Measurements from ENCODE around the gene RBMS3. TPM values are rescaled to one million over a fixed set of nuclear protein-coding genes. Genes with fewer than 3 reads are reported as not detected.

The RBMS3 gene
- total RNA-seq, 1 experiment from 2014 or later, result 8.7 TPM

DNA sequence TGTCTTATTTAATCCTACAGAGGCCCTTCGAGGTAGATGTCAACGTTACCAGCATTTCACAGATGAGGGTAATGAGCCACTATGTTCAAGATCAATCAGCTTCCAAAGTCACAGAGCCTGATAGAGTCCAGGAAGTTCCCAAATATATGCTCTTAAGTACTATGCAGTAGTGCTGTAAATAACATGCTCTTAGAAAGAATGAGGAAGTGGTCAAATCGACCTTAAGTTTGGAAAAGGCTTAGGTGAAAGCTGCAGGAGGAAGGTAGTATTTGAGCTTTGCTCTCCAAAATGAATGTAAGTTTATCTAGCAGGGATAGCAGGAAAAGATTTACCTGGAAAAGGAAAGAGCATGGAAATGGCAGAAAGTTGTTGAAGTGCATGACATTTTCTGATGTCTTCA, 234.0 kb downstream of the RBMS3 start (continued):
- no peak for TF ChIP-seq E2F1 (CRISPR knock-in tag; IDR thresholded peaks at IDR 0.05)
- TF ChIP-seq JUN (CRISPR knock-in tag; IDR thresholded peaks at IDR 0.05), result no peak
- no peak for TF ChIP-seq ATF3 (CRISPR knock-in tag; conservative IDR thresholded peaks at IDR 0.05)
- no peak for TF ChIP-seq ZNF263 (CRISPR knock-in tag; IDR thresholded peaks at IDR 0.05; ENCODE audit: low read depth)
- TF ChIP-seq ATF6 (CRISPR knock-in tag; IDR thresholded peaks at IDR 0.05), result no peak

- Mint-ChIP-seq H3K27ac (peak overlapping the region; percentile 81), H3K27me3 (ENCODE audit: low read depth) (no peaks in the 10 kb centered on the region), H3K4me1 (peaks cover 33% of the 10 kb centered on the region), H3K36me3 (no peaks in the 10 kb centered on the region), H3K4me3 (no peak overlapping the region; the same call in 1 of the 2 replicates), H3K9me3 (0 out of 2 replicates have a peak, but pooled peaks cover 6% of the 10 kb centered on the region)
- TF ChIP-seq HMGA2 (CRISPR knock-in tag; IDR thresholded peaks at IDR 0.05) (no peak), RELA (CRISPR knock-in tag; IDR thresholded peaks at IDR 0.05; ENCODE audit: borderline replicate concordance) (no peak), GRHL2 (CRISPR knock-in tag; IDR thresholded peaks at IDR 0.05; ENCODE audit: insufficient replicate concordance, severe bottlenecking) (no peak), FOXP1 (CRISPR knock-in tag; IDR thresholded peaks at IDR 0.05; ENCODE audit: borderline replicate concordance) (no peak), TCF7 (CRISPR knock-in tag; IDR thresholded peaks at IDR 0.05; ENCODE audit: low read depth) (no peak)
- TF ChIP-seq, protein P1, sequence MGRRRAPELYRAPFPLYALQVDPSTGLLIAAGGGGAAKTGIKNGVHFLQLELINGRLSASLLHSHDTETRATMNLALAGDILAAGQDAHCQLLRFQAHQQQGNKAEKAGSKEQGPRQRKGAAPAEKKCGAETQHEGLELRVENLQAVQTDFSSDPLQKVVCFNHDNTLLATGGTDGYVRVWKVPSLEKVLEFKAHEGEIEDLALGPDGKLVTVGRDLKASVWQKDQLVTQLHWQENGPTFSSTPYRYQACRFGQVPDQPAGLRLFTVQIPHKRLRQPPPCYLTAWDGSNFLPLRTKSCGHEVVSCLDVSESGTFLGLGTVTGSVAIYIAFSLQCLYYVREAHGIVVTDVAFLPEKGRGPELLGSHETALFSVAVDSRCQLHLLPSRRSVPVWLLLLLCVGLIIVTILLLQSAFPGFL (CRISPR knock-in tag; IDR thresholded peaks at IDR 0.05; ENCODE audit: borderline replicate concordance), result no peak
- POLR2A ChIA-PET, result no interaction called here
- no peak for DNase-seq (ENCODE audit: low spot score)
- ATAC-seq, result peak; percentile 94
- CTCF ChIA-PET, result no interaction called here
Measured at GRCh38 chr3:29515451-29515850, 234.6 kb downstream of the RBMS3 start.

DNA sequence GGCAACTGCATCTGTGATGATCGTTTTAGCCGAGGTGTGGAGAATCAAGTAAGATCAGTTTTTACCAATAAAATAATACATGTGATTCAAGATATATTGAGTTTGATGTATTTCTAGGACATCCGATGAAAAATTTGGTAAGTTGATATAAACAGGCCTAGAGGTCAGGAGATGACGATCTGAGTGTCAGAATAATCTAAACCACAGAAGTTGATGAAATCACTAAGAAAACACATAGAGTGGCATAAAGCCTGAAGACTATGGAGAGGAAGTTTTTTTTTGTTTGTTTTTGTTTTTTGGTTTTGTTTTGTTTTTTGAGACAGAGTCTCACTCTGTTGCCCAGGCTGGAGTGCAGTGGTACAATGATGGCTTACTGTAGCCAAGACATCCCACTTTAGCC, 235.3 kb downstream of the RBMS3 start:
- Mint-ChIP-seq H3K4me3 (no peak overlapping the region), H3K36me3 (no peaks in the 10 kb centered on the region), H3K9me3 (0 out of 2 replicates have a peak, but pooled peaks cover 6% of the 10 kb centered on the region), H3K27ac (peak overlapping the region; percentile 81), H3K27me3 (ENCODE audit: low read depth) (no peaks in the 10 kb centered on the region), H3K4me1 (peaks cover 33% of the 10 kb centered on the region)
- ATAC-seq, result no peak
- POLR2A ChIA-PET, result no interaction called here
- no peak for DNase-seq (ENCODE audit: low spot score)
- CTCF ChIA-PET, result no interaction called here
- TF ChIP-seq TEAD4 (CRISPR knock-in tag; IDR thresholded peaks at IDR 0.05), result no peak
- no peak for TF ChIP-seq ATF3 (CRISPR knock-in tag; conservative IDR thresholded peaks at IDR 0.05)
- TF ChIP-seq EMX1 (CRISPR knock-in tag; IDR thresholded peaks at IDR 0.05), result no peak
- no peak for TF ChIP-seq CTCF (IDR thresholded peaks at IDR 0.05)
- TF ChIP-seq, protein P2, sequence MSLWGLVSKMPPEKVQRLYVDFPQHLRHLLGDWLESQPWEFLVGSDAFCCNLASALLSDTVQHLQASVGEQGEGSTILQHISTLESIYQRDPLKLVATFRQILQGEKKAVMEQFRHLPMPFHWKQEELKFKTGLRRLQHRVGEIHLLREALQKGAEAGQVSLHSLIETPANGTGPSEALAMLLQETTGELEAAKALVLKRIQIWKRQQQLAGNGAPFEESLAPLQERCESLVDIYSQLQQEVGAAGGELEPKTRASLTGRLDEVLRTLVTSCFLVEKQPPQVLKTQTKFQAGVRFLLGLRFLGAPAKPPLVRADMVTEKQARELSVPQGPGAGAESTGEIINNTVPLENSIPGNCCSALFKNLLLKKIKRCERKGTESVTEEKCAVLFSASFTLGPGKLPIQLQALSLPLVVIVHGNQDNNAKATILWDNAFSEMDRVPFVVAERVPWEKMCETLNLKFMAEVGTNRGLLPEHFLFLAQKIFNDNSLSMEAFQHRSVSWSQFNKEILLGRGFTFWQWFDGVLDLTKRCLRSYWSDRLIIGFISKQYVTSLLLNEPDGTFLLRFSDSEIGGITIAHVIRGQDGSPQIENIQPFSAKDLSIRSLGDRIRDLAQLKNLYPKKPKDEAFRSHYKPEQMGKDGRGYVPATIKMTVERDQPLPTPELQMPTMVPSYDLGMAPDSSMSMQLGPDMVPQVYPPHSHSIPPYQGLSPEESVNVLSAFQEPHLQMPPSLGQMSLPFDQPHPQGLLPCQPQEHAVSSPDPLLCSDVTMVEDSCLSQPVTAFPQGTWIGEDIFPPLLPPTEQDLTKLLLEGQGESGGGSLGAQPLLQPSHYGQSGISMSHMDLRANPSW (CRISPR knock-in tag; conservative IDR thresholded peaks at IDR 0.05; ENCODE audit: low read depth), result no peak
- TF ChIP-seq NR1H2 (CRISPR knock-in tag; IDR thresholded peaks at IDR 0.05), result no peak
- TF ChIP-seq JUN (CRISPR knock-in tag; IDR thresholded peaks at IDR 0.05), result no peak
- no peak for TF ChIP-seq CREB1 (CRISPR knock-in tag; IDR thresholded peaks at IDR 0.05)
- no peak for TF ChIP-seq KAT7 (CRISPR knock-in tag; IDR thresholded peaks at IDR 0.05; ENCODE audit: borderline replicate concordance)
- TF ChIP-seq, protein P3, sequence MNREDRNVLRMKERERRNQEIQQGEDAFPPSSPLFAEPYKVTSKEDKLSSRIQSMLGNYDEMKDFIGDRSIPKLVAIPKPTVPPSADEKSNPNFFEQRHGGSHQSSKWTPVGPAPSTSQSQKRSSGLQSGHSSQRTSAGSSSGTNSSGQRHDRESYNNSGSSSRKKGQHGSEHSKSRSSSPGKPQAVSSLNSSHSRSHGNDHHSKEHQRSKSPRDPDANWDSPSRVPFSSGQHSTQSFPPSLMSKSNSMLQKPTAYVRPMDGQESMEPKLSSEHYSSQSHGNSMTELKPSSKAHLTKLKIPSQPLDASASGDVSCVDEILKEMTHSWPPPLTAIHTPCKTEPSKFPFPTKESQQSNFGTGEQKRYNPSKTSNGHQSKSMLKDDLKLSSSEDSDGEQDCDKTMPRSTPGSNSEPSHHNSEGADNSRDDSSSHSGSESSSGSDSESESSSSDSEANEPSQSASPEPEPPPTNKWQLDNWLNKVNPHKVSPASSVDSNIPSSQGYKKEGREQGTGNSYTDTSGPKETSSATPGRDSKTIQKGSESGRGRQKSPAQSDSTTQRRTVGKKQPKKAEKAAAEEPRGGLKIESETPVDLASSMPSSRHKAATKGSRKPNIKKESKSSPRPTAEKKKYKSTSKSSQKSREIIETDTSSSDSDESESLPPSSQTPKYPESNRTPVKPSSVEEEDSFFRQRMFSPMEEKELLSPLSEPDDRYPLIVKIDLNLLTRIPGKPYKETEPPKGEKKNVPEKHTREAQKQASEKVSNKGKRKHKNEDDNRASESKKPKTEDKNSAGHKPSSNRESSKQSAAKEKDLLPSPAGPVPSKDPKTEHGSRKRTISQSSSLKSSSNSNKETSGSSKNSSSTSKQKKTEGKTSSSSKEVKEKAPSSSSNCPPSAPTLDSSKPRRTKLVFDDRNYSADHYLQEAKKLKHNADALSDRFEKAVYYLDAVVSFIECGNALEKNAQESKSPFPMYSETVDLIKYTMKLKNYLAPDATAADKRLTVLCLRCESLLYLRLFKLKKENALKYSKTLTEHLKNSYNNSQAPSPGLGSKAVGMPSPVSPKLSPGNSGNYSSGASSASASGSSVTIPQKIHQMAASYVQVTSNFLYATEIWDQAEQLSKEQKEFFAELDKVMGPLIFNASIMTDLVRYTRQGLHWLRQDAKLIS (CRISPR knock-in tag; IDR thresholded peaks at IDR 0.05; ENCODE audit: borderline replicate concordance), result no peak
- no peak for TF ChIP-seq TP53 (CRISPR knock-in tag; IDR thresholded peaks at IDR 0.05)

All from WTC11 (cell line).